ENCODE measurements around the gene EXOSC1. TPM values are rescaled to one million over a fixed set of nuclear protein-coding genes. Genes with fewer than 3 reads are reported as not detected.
A peak's percentile ranks its signal among the peaks of the same experiment; 100 is the strongest.
"Not testable (repeated sequence)": the region's sequence is repeated elsewhere in the genome, so short reads cannot be mapped to it uniquely, and the experiment has no call there.

EXOSC1 gene
- polyA plus RNA-seq, 3 donors from 2014 or later, result 60.3 to 96.0 (median 66.8) TPM

DNA sequence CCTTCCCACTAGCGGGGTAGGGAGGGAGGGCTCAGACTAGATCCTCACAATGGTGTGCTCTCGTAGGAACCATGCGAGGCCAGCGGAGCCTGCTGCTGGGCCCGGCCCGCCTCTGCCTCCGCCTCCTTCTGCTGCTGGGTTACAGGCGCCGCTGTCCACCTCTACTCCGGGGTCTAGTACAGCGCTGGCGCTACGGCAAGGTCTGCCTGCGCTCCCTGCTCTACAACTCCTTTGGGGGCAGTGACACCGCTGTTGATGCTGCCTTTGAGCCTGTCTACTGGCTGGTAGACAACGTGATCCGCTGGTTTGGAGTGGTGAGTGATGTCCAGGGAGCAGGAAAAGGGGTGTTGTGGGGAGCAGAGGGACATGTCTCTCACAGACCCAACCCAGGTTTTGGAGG, 5.8 kb upstream of the EXOSC1 start:
- DNase-seq, result no peak
- H3K27me3 Mint-ChIP-seq (ENCODE audit: low read depth in 3 of 3), result peaks cover 0 to 2% (median 0%) of the 10 kb centered on the region in 3 donors
- peaks cover 0 to 2% (median 0%) of the 10 kb centered on the region in 6 donors for H3K9me3 Mint-ChIP-seq
- no peaks in the 10 kb centered on the region for H3K36me3 Mint-ChIP-seq
- H3K4me1 Mint-ChIP-seq, result peaks cover 14 to 33% of the 10 kb centered on the region in 2 donors
- H3K27ac Mint-ChIP-seq, result no peak overlapping the region
- H3K4me3 Mint-ChIP-seq, result no peak overlapping the region

DNA sequence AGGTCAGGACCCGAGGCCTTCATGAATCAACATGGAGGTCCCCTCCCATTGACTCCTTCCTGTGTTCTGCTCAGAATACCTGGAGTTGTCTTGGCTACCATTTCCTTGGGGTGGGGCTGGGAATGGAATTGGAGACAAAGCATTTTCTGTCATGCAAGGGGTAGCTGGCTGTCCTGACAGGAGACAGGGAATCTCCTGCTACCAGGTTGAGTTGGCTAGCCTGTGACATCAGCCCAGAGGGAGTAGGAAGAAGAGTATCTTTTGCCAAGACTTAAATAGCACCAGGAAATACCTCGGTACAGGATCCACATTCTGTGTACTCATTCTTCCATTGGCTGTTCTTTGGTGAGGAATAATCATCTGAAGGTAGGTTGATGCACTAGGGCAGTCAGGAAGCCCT, 5.0 kb upstream of the EXOSC1 start:
- H3K27me3 Mint-ChIP-seq (ENCODE audit: low read depth in 3 of 3), result peaks cover 0 to 4% (median 2%) of the 10 kb centered on the region in 3 donors
- H3K4me1 Mint-ChIP-seq, result peaks cover 20 to 41% of the 10 kb centered on the region in 2 donors
- H3K4me3 Mint-ChIP-seq, result no peak overlapping the region
- no peaks in the 10 kb centered on the region for H3K36me3 Mint-ChIP-seq
- DNase-seq, result no peak
- H3K27ac Mint-ChIP-seq, result no peak overlapping the region
- peaks cover 0 to 2% (median 0%) of the 10 kb centered on the region in 6 donors for H3K9me3 Mint-ChIP-seq

DNA sequence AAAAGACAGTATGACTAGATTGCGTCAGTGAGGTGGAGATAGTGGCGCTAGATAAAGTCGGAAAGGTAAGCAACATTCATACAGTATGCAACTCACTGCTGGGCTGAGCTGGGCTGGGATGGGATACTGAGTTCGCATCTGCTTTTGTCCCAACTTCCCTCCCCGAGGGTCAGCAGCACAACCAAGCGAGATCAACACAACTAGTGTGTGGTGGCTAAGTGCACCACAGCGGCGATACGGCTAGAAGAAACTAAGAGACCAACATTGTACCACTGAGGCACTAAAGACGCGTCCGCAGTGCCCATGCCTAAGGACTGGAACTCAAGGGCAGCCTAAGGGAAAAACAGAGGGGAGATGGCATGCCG, 467 bp downstream of the EXOSC1 start:
- peaks cover 40 to 54% of the 10 kb centered on the region in 2 donors for H3K4me1 Mint-ChIP-seq
- H3K9me3 Mint-ChIP-seq, result no peaks in the 10 kb centered on the region
- DNase-seq, result no peak
- peaks cover 2 to 3% (median 2%) of the 10 kb centered on the region in 3 donors for H3K27me3 Mint-ChIP-seq (ENCODE audit: low read depth in 3 of 3)
- peaks cover 0 to 11% (median 3%) of the 10 kb centered on the region in 3 donors for H3K36me3 Mint-ChIP-seq
- peak overlapping the region; percentile 94 to 100 (median 99) for H3K4me3 Mint-ChIP-seq
- peak overlapping the region; percentile 68 to 97 (median 93) for H3K27ac Mint-ChIP-seq

DNA sequence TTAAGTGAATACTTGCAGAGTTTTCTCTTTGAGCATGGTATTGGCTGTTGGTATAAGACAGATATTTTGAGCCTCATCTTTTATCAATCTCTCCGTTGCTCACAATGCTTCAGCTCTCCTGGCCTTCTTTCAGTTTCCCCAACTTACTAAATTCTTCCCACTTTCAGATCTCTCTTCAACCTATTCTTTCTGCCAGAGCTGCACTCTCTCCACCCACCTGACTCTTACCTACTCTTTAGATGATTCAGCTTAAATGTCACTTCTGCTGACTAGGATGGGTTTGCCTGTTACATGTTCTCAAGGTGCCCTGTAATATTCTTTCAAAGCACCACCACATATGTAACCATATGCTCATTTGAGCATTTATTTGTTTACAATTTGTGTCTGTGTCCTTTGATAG, 1.6 kb downstream of the EXOSC1 start:
- peaks cover 40 to 53% of the 10 kb centered on the region in 2 donors for H3K4me1 Mint-ChIP-seq
- H3K9me3 Mint-ChIP-seq, result no peaks in the 10 kb centered on the region
- H3K36me3 Mint-ChIP-seq, result peaks cover 0 to 16% (median 7%) of the 10 kb centered on the region in 3 donors
- no peak for DNase-seq
- peak overlapping the region in 4 of 5 donors; percentile 99 to 100 (median 100) for H3K4me3 Mint-ChIP-seq
- H3K27ac Mint-ChIP-seq, result peak overlapping the region in 4 of 6 donors; percentile 5 to 94 (median 66)
- H3K27me3 Mint-ChIP-seq (ENCODE audit: low read depth in 3 of 3), result peaks cover 2 to 3% (median 2%) of the 10 kb centered on the region in 3 donors

DNA sequence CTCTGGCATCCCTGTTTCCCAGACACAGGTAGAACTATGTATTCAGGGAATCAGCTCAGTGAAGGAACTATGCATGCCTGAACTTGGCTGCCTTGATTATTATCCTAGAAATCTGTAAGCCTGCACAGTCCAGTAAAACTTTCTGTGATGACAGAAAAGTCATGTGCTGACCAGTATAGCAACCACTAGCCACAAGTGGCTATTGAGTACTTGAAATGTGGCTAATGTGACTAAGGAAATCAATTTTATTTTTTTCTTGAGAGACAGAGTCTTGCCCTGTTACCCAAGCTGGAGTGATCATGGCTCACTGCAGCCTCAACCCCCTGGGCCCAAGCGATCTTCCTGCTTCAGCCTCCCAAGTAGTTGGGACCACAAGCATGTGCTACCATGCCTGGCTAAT, 3.5 kb downstream of the EXOSC1 start:
- peaks cover 2 to 3% (median 2%) of the 10 kb centered on the region in 3 donors for H3K27me3 Mint-ChIP-seq (ENCODE audit: low read depth in 3 of 3)
- H3K4me1 Mint-ChIP-seq, result peaks cover 32 to 34% of the 10 kb centered on the region in 2 donors
- H3K36me3 Mint-ChIP-seq, result peaks cover 0 to 19% (median 11%) of the 10 kb centered on the region in 3 donors
- H3K4me3 Mint-ChIP-seq, result no peak overlapping the region
- no peaks in the 10 kb centered on the region for H3K9me3 Mint-ChIP-seq
- H3K27ac Mint-ChIP-seq, result no peak overlapping the region
- DNase-seq, result no peak

DNA sequence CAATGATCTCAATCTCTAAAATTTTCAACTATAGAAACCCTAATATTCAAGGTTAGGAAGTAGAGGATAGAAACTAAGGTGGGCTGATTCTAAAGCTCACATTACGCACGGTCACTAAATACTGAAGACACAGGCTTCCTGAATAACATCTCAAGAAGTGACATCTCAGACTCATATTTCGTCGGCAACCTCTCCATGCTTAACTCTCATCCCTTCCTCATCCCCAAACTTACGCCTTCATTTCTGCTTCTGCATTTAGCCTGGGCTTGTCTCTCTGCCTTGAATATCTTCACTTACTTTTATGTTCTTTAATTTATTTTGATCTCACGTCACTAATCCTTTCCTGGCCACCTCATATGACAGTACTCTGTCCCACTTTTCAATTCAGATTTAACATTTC, 10.6 kb downstream of the EXOSC1 start:
- DNase-seq, result no peak
- no peaks in the 10 kb centered on the region for H3K27me3 Mint-ChIP-seq (ENCODE audit: low read depth in 3 of 3)
- H3K27ac Mint-ChIP-seq, result peak overlapping the region in 4 of 6 donors; percentile 11 to 69 (median 57)
- peaks cover 4 to 26% (median 16%) of the 10 kb centered on the region in 3 donors for H3K36me3 Mint-ChIP-seq
- H3K4me3 Mint-ChIP-seq, result no peak overlapping the region
- no peaks in the 10 kb centered on the region for H3K9me3 Mint-ChIP-seq
- no peaks in the 10 kb centered on the region for H3K4me1 Mint-ChIP-seq

DNA sequence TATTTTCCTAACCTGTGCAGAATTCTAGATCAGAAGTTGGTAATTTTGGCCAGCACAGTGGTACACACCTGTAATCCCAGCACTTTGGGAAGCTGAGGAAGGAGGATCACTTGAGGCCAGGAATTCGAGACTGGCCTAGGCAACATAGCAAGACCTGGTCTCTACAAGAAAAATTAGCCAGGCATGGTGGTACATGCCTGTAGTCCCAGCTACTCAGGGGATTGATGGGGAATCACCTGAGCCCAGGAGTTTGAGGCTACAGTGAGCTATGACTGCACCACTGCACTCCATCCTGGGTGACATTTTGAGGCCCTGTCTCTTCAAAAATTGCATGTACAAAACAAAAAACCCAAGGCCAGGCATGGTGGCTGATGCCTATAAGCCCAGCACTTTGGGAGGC, 11.2 kb downstream of the EXOSC1 start:
- no peak for DNase-seq
- peak overlapping the region in 1 of 6 donors; percentile 62 for H3K27ac Mint-ChIP-seq
- no peaks in the 10 kb centered on the region for H3K27me3 Mint-ChIP-seq (ENCODE audit: low read depth in 3 of 3)
- no peaks in the 10 kb centered on the region for H3K9me3 Mint-ChIP-seq
- H3K36me3 Mint-ChIP-seq, result peaks cover 4 to 23% (median 13%) of the 10 kb centered on the region in 3 donors
- no peaks in the 10 kb centered on the region for H3K4me1 Mint-ChIP-seq
- no peak overlapping the region for H3K4me3 Mint-ChIP-seq

DNA sequence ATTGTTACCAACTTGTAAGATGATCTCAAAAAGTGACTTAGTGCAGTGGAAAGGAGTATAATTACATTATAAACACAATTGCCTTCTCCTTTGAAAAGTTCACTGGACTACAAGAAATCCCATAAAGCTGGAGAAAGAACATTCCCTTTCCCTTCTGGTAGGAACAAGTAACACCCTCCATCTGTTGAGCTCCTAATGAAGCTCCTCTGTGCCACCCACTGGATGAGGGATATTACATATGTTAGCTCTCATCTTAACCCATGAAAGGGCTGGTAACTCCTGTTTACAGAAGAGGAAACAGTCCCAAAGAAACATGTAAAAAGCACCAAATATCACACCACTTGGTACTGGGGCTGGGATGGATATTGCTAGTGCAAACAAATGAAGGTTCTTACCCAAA, 11.8 kb downstream of the EXOSC1 start:
- Mint-ChIP-seq H3K9me3 (no peaks in the 10 kb centered on the region), H3K36me3 (peaks cover 4 to 22% (median 10%) of the 10 kb centered on the region in 3 donors), H3K4me1 (peaks cover 0 to 3% of the 10 kb centered on the region in 2 donors), H3K27me3 (ENCODE audit: low read depth in 3 of 3) (no peaks in the 10 kb centered on the region), H3K27ac (no peak overlapping the region), H3K4me3 (no peak overlapping the region)
- DNase-seq, result no peak

DNA sequence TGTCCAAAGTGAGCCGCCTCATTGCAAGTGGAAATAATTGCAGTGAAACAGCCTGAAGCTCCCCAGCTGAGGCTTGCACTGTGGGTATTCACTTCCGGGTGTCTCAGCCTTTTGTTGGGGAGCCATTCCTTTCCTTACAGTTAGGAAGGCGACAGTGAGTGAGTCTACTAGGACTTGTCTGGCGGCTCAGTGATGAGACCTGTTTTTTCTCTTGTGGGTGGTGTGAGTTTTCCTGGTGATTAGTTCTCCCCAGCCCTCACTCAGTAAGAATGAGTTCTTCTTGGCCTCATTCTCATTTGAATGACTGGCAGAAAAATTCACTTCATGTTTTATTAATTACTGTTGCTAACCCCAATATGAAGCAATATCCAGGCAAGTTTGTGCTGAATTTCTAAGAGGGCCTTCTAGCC, 17.2 kb downstream of the EXOSC1 start:
- DNase-seq, result no peak
- H3K36me3 Mint-ChIP-seq, result peaks cover 0 to 10% (median 4%) of the 10 kb centered on the region in 3 donors
- H3K27ac Mint-ChIP-seq, result peak overlapping the region in 5 of 6 donors; percentile 58 to 85 (median 71)
- peaks cover 31 to 39% of the 10 kb centered on the region in 2 donors for H3K4me1 Mint-ChIP-seq
- H3K27me3 Mint-ChIP-seq (ENCODE audit: low read depth in 3 of 3), result peaks cover 3 to 6% (median 5%) of the 10 kb centered on the region in 3 donors
- H3K9me3 Mint-ChIP-seq, result no peaks in the 10 kb centered on the region
- peak overlapping the region; percentile 9 to 80 (median 44) for H3K4me3 Mint-ChIP-seq

DNA sequence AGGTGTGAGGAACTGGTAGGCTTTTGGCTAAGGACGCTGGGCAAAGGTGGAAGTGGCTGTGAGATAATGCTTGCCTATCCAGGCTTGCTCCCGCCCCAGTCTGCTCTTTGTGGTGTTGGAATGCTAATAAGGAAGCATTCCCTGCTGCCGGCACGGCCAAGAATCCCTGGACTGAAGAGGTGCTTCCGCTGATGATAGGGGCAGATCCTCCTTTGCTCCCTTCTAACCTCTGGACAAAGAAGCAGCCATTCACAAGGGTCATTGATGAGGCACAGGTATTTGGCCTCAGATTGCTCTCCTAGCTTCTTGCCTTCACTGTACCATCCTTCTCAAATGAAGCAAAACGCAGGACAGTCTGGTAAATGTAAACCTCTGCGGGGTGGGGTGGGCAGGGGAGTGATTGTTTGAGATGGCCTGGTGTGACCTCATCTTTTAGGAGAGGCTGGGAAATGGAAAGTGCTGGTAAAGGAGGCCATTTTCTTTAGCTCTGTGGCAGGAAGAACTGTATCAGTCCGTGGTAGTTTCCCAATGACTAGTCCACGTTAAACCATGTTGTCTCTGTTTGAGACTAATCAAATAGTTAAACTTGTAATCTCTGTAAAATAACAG, 18.1 kb downstream of the EXOSC1 start:
- H3K36me3 Mint-ChIP-seq, result peaks cover 3 to 10% (median 4%) of the 10 kb centered on the region in 3 donors
- peaks cover 33 to 39% of the 10 kb centered on the region in 2 donors for H3K4me1 Mint-ChIP-seq
- H3K4me3 Mint-ChIP-seq, result peak overlapping the region; percentile 88 to 95 (median 92)
- H3K9me3 Mint-ChIP-seq, result no peaks in the 10 kb centered on the region
- peaks cover 3 to 6% (median 5%) of the 10 kb centered on the region in 3 donors for H3K27me3 Mint-ChIP-seq (ENCODE audit: low read depth in 3 of 3)
- H3K27ac Mint-ChIP-seq, result peak overlapping the region; percentile 66 to 95 (median 72)
- DNase-seq, result no peak

DNA sequence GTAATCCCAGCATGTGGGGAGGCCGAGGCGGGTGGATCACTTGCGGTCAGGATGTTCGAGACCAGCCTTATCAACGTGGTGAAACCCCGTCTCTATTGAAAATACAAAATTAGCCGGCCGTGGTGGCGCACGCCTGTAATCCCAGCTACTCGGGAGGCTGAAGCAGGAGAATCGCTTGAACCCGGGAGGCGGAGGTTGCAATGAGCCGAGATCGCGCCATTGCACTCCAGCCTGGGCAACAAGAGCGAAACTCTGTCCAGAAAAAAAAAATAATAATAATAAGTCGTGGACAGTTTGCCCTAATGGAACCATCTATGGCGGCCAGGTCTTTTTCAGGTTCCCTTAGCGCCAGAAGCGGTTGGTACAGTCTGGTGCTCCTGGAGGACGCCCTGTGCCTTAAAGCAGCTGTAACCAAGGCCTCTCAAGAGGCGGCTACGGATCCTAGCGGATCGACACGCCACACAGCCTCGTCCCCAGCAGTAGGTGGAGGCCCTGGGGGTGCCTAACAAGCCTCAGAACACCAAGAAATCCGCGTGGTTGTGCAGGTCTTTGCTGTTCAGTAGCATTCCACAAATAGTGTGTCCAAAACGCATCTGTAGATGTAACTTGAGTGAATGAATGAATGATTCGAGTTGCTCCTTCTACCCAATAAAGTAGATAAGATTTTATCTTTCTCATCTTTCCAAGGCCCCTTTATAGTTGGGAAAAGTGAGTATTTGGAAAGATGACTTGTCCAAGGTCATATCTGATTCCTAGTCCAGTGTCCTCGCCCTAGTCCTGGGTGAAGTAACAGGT, 18.8 kb downstream of the EXOSC1 start:
- Mint-ChIP-seq H3K36me3 (peaks cover 2 to 7% (median 3%) of the 10 kb centered on the region in 3 donors), H3K9me3 (no peaks in the 10 kb centered on the region), H3K27ac (peak overlapping the region; percentile 74 to 95 (median 89)), H3K4me1 (peaks cover 33 to 39% of the 10 kb centered on the region in 2 donors), H3K27me3 (ENCODE audit: low read depth in 3 of 3) (peaks cover 3 to 6% (median 5%) of the 10 kb centered on the region in 3 donors), H3K4me3 (peak overlapping the region; percentile 88 to 95 (median 92))
- DNase-seq, result no peak

DNA sequence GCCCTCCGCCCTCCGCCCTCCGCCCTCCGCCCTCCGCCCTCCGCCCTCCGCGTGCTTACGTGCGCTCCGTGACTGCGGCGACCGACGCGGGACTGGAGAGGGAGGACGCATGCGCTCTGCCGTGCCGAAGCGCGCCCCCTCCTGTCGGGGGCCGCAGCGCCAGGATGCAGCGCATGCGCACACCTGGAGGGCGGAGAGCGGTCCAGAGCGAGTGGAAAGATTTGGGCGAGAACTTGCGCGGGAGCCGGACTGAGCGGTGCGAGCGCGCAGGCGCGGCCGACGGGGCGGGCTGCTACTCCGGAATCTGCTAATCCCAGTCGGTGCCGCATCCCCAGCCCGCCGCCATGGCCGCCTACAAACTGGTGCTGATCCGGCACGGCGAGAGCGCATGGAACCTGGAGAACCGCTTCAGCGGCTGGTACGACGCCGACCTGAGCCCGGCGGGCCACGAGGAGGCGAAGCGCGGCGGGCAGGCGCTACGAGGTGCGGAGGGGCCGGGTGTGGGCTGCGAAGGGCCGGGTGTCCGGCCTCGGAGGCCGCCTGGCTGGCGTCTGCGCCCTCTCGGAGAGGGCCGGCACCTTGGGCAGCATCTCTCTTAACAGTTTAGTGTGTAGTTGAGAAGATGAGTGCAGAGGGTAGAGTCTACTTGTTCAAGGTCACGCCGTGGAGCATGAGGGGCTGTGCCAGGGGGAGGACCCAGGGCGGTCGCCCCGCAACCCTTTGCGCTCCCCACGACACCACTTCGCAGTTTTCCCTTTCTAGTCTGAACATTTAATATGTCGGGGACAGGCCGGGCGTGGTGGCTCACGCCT, 19.6 kb downstream of the EXOSC1 start, which contains the start of gene PGAM1:
Gene PGAM1, plus strand, starts transcription at position 228 of the 812 bp plus-strand sequence. Its CDS starts 117 bp downstream, at position 345.
- peak within 1 kb of the TSS; percentile 88 to 98 (median 90) for H3K27ac Mint-ChIP-seq
- peaks cover 0 to 5% (median 3%) of the 10 kb centered on the region in 3 donors for H3K36me3 Mint-ChIP-seq
- peak; percentile 98 for DNase-seq
- H3K4me1 Mint-ChIP-seq, result peaks cover 33 to 39% of the 10 kb centered on the region in 2 donors
- H3K4me3 Mint-ChIP-seq, result peak within 1 kb of the TSS; percentile 88 to 95 (median 92)
- no peaks in the 10 kb centered on the region for H3K9me3 Mint-ChIP-seq
- peaks cover 3 to 6% (median 5%) of the 10 kb centered on the region in 3 donors for H3K27me3 Mint-ChIP-seq (ENCODE audit: low read depth in 3 of 3)

DNA sequence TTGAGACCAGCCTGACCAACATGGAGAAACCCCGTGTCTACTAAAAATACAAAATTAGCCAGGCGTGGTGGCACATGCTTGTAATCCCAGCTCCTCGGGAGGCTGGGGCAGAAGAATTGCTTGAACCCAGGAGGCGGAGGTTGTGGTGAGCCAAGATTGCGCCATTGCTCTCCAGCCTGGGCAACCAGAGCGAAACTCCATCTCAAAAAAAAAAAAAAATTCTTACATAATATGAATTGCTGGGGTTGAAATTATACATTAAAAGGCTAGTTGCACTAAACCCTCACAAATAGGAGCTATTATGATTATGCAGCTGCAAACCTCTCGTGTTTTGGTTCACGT, 22.1 kb downstream of the EXOSC1 start:
- peak overlapping the region in 4 of 6 donors; percentile 45 to 70 (median 51) for H3K27ac Mint-ChIP-seq
- peaks cover 39 to 48% of the 10 kb centered on the region in 2 donors for H3K4me1 Mint-ChIP-seq
- peak overlapping the region in 1 of 5 donors; percentile 51 for H3K4me3 Mint-ChIP-seq
- not testable (repeated sequence) for DNase-seq; H3K36me3 Mint-ChIP-seq; H3K9me3 Mint-ChIP-seq; H3K27me3 Mint-ChIP-seq (ENCODE audit: low read depth in 3 of 3)
